GM12864 (cell line): ENCODE data around the gene NAPEPLD.
"Not testable (repeated sequence)": the region's sequence is repeated elsewhere in the genome, so short reads cannot be mapped to it uniquely, and the experiment has no call there.

Source experiments
- DNase-seq: peaks from one replicate; pipeline ENCODE4 v3.0.0-alpha.2; 2011; ENCODE audit warnings: low read depth
- H3K4me3 ChIP-seq: 2 replicates; pipeline ENCODE4 v1.5.1; 2011; ENCODE audit warnings: mild to moderate bottlenecking, low read depth, low read length, control low read depth
- CTCF ChIP-seq: IDR thresholded peaks from 2 replicates; pipeline ENCODE4 v1.5.1; 2011; ENCODE audit warnings: low read depth, mild to moderate bottlenecking, moderate library complexity, low read length, control low read depth, inconsistent platforms; ENCODE audit errors: missing control alignments

NAPEPLD gene

DNA sequence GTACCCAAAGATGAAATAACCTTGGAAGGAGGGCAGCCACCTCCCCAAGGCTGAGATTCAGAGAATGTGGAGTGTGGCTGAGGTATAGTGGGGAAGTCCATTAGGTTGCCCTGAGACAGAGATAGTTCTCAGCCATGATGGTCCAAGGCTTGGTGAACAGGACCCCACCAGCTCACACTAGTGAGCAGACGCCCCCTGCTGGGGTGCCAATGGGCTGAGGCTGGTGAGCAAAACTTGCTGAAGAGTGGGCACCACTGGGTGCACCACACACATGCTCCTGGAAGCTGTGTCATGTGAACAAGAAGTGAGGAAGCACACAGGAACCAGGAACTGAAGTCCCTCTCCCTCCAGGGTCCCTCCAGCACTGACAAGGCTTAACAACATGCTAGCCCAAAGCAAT is 83.2 kb downstream of the NAPEPLD start:
- DNase-seq = no peak
- H3K4me3 ChIP-seq = no peak overlapping the region
- TF ChIP-seq CTCF = peak; percentile 78

DNA sequence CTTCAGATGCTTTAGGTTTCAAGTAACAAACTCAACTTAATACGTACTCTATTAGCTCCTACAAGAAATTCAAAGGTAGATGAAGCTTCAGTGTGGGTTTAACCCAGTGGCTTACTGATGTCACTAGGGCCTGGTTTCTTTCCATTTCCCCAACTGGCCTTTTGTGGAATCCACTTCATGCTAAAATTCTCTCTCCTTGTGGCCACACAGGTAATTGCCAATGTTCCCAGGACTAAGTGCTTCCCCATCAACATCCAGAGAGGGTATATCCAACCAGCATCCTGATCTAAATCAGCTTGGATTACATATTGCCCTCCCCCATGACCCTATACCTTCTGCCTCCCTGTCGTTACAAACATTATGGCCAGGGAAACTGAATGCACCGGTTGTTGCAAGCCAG is 85.0 kb downstream of the NAPEPLD start:
- no peak for DNase-seq
- no peak for TF ChIP-seq CTCF
- no peak overlapping the region for H3K4me3 ChIP-seq

- no peak for DNase-seq
- no peak for TF ChIP-seq CTCF
- H3K4me3 ChIP-seq = no peak overlapping the region
Measured at GRCh38 chr7:103059471-103059870, 89.4 kb downstream of the NAPEPLD start.

- H3K4me3 ChIP-seq = no peak overlapping the region
- no peak for TF ChIP-seq CTCF
- no peak for DNase-seq
Measured at GRCh38 chr7:103058122-103058521, 90.8 kb downstream of the NAPEPLD start.

GRCh38 chr7:103056006-103056405 is 92.9 kb downstream of the NAPEPLD start:
- not testable (repeated sequence) for DNase-seq, H3K4me3 ChIP-seq

GRCh38 chr7:103051519-103051918 is 97.4 kb downstream of the NAPEPLD start:
- no peak for TF ChIP-seq CTCF
- DNase-seq = no peak
- H3K4me3 ChIP-seq = no peak overlapping the region
